Measurements from ENCODE around the gene LGR4. TPM values are rescaled to one million over a fixed set of nuclear protein-coding genes. Genes with fewer than 3 reads are reported as not detected.

LGR4 gene
- total RNA-seq, 1 experiment from 2014 or later, result 99.2 TPM

DNA sequence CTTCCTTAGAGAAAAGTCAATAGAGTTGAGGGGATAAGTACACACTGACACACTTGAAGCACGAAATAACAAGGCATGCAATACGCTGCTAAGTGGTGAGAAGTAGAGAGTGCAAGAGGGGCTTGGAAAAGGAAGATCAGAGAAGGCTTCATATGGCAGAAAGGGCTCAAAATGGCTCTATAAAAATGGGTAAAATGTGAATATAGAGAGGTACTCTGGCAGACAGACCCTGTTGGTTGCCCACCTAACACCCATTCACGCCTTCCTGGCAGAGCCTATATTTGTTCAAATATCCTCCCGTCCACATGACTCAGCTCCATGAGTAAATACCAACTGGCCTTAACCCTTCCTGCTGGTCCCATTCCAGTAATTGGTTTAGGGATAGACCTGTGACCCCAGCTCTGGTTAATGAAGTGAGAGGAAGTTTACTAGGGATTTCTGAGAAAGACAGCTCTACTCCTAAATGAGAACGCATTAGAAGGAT lies 70.7 kb downstream of the LGR4 start:
- Histone ChIP-seq H3K23me2 (ENCODE audit: insufficient read length, low read depth, low read length, poor library complexity, severe bottlenecking) (no peaks in the 10 kb centered on the region), H3K14ac (ENCODE audit: insufficient read depth, low read length) (no peak overlapping the region), H3T11ph (ENCODE audit: low read length) (no peak overlapping the region), H3K79me1 (ENCODE audit: insufficient read depth, low read depth, low read length, poor library complexity, severe bottlenecking) (no peaks in the 10 kb centered on the region), H2BK20ac (ENCODE audit: low read depth, low read length, poor library complexity, severe bottlenecking) (no peak overlapping the region), H4K8ac (replicated peaks; ENCODE audit: insufficient read length, low read depth, low read length) (no peak overlapping the region), H3K4me1 (ENCODE audit: insufficient read depth, low read length) (peaks cover 6% of the 10 kb centered on the region; the same call in 1 of the 2 replicates), H2BK12ac (ENCODE audit: insufficient read length, low read depth, low read length) (no peak overlapping the region), H4K5ac (ENCODE audit: insufficient read length, low read depth, low read length) (no peak overlapping the region), H4K20me1 (ENCODE audit: control insufficient read depth, insufficient read depth, insufficient read length) (no peaks in the 10 kb centered on the region), H2BK5ac (ENCODE audit: insufficient read length, low read length) (no peak overlapping the region), H3K9me3 (ENCODE audit: control insufficient read depth, low read depth, low read length) (no peaks in the 10 kb centered on the region), H3K4me2 (ENCODE audit: insufficient read depth, insufficient read length, low read length) (no peak overlapping the region), H3K23ac (ENCODE audit: insufficient read length, low read depth, low read length) (no peak overlapping the region), H3K27ac (ENCODE audit: insufficient read length, low read depth, low read length) (no peak overlapping the region), H4K91ac (ENCODE audit: insufficient read length, low read depth, low read length) (no peak overlapping the region), H3K4ac (ENCODE audit: low read depth, low read length) (no peak overlapping the region), H3K18ac (ENCODE audit: insufficient read length, low read depth, low read length) (no peak overlapping the region), H2BK120ac (ENCODE audit: low read depth, low read length, poor library complexity, severe bottlenecking) (no peak overlapping the region), H2AK5ac (ENCODE audit: insufficient read length, low read length) (no peak overlapping the region), H3K79me2 (ENCODE audit: insufficient read depth, low read length) (no peaks in the 10 kb centered on the region; the same call in 1 of the 2 replicates), H2AFZ (ENCODE audit: low read length) (no peak overlapping the region), H3K9ac (ENCODE audit: extremely low read depth, insufficient read length, low read length) (no peak overlapping the region), H3K56ac (ENCODE audit: insufficient read length, low read depth, low read length) (no peak overlapping the region), H2BK15ac (ENCODE audit: low read depth, low read length) (no peak overlapping the region), H3K27me3 (ENCODE audit: insufficient read depth, low read length) (no peaks in the 10 kb centered on the region)
- TF ChIP-seq, protein P1, sequence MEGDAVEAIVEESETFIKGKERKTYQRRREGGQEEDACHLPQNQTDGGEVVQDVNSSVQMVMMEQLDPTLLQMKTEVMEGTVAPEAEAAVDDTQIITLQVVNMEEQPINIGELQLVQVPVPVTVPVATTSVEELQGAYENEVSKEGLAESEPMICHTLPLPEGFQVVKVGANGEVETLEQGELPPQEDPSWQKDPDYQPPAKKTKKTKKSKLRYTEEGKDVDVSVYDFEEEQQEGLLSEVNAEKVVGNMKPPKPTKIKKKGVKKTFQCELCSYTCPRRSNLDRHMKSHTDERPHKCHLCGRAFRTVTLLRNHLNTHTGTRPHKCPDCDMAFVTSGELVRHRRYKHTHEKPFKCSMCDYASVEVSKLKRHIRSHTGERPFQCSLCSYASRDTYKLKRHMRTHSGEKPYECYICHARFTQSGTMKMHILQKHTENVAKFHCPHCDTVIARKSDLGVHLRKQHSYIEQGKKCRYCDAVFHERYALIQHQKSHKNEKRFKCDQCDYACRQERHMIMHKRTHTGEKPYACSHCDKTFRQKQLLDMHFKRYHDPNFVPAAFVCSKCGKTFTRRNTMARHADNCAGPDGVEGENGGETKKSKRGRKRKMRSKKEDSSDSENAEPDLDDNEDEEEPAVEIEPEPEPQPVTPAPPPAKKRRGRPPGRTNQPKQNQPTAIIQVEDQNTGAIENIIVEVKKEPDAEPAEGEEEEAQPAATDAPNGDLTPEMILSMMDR (conservative IDR thresholded peaks at IDR 0.05), result no peak
- Mint-ChIP-seq H3K27me3 (ENCODE audit: low read depth) (no peaks in the 10 kb centered on the region), H3K9me3 (no peaks in the 10 kb centered on the region), H3K36me3 (ENCODE audit: insufficient read depth in 1 of 3, low read depth in 3 of 3) (peaks cover 2 to 40% (median 25%) of the 10 kb centered on the region in 3 experiments; a peak in 5 of 7 replicates), H3K4me3 (no peak overlapping the region), H3K27ac (peak overlapping the region in 2 of 3 experiments; percentile 37 to 71; a peak in 1 of 7 replicates), H3K4me1 (peaks cover 13 to 28% of the 10 kb centered on the region in 2 experiments)
- DNase-seq, result no peak
- WGBS (ENCODE audit: extremely low coverage, insufficient read length, low lambda C conversion rate), result no CpG with 5 or more reads among the region's 5 CpGs

Data from H9 (cell line).